WTC11 (cell line): ENCODE measurements around the gene AP1S1.

Experiments used
- CREM ChIP-seq: sonication (generic); formaldehyde crosslinking; IDR thresholded peaks from 2 replicates; pipeline ENCODE4 v1.8.1; 2022; ENCODE audit warnings: mild to moderate bottlenecking, missing genetic modification reagents, moderate library complexity
- FOXJ3 ChIP-seq: sonication (generic); formaldehyde crosslinking; IDR thresholded peaks from 2 replicates; pipeline ENCODE4 v1.9.0; 2021; ENCODE audit warnings: missing genetic modification reagents, mild to moderate bottlenecking, borderline replicate concordance
- JUN ChIP-seq: sonication (generic); formaldehyde crosslinking; IDR thresholded peaks from 2 replicates; pipeline ENCODE4 v1.8.0; 2023; ENCODE audit warnings: mild to moderate bottlenecking, missing genetic modification reagents
- NFE2L1 ChIP-seq: sonication (generic); formaldehyde crosslinking; IDR thresholded peaks from 2 replicates; pipeline ENCODE4 v1.8.1; 2023; ENCODE audit warnings: missing genetic modification reagents
- NR2C2 ChIP-seq: sonication (generic); formaldehyde crosslinking; IDR thresholded peaks from 2 replicates; pipeline ENCODE4 v1.8.0; 2022; ENCODE audit warnings: mild to moderate bottlenecking, missing genetic modification reagents
- ZNF121 ChIP-seq: sonication (generic); formaldehyde crosslinking; IDR thresholded peaks from 2 replicates; pipeline ENCODE4 v1.8.0; 2023; ENCODE audit warnings: missing genetic modification reagents
- TF ChIP-seq, protein P1 (sequence below): sonication (generic); formaldehyde crosslinking; IDR thresholded peaks from 2 replicates; pipeline ENCODE4 v1.8.1; 2023; ENCODE audit warnings: mild to moderate bottlenecking, missing genetic modification reagents, moderate library complexity
- TF ChIP-seq, protein P2 (sequence below): fragments of 200-600 bp; IDR thresholded peaks from 2 replicates; pipeline ENCODE4 v1.8.0; 2022; ENCODE audit warnings: antibody characterized with exemption
- TF ChIP-seq, protein P3 (sequence below): sonication (generic); formaldehyde crosslinking; IDR thresholded peaks from 2 replicates; pipeline ENCODE4 v1.8.1; 2022; ENCODE audit warnings: mild to moderate bottlenecking, moderate library complexity, missing genetic modification reagents

DNA sequence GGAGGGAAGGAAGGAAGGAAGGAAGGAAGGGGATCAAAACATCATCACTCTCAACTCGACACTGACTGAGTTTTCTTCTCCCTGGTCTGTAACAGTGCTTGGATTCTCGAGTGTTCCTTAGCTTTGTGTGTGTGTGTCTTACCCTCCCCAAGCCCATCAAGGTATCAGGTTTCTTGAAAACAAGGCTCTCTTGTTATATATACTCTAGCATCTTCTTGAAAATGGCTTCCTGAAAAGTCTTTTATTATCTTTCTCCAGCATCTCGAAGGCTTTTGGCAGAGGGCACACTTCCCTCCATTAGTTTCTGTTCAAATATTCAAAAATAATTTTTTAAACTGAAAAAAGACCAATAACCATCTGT lies 14.0 kb upstream of the AP1S1 start:
- TF ChIP-seq JUN (CRISPR knock-in tag), result no peak
- TF ChIP-seq, protein P1, sequence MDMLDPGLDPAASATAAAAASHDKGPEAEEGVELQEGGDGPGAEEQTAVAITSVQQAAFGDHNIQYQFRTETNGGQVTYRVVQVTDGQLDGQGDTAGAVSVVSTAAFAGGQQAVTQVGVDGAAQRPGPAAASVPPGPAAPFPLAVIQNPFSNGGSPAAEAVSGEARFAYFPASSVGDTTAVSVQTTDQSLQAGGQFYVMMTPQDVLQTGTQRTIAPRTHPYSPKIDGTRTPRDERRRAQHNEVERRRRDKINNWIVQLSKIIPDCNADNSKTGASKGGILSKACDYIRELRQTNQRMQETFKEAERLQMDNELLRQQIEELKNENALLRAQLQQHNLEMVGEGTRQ (CRISPR knock-in tag), result no peak
- TF ChIP-seq, protein P2, sequence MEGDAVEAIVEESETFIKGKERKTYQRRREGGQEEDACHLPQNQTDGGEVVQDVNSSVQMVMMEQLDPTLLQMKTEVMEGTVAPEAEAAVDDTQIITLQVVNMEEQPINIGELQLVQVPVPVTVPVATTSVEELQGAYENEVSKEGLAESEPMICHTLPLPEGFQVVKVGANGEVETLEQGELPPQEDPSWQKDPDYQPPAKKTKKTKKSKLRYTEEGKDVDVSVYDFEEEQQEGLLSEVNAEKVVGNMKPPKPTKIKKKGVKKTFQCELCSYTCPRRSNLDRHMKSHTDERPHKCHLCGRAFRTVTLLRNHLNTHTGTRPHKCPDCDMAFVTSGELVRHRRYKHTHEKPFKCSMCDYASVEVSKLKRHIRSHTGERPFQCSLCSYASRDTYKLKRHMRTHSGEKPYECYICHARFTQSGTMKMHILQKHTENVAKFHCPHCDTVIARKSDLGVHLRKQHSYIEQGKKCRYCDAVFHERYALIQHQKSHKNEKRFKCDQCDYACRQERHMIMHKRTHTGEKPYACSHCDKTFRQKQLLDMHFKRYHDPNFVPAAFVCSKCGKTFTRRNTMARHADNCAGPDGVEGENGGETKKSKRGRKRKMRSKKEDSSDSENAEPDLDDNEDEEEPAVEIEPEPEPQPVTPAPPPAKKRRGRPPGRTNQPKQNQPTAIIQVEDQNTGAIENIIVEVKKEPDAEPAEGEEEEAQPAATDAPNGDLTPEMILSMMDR, result no peak
- TF ChIP-seq ZNF121 (CRISPR knock-in tag), result no peak
- TF ChIP-seq, protein P3, sequence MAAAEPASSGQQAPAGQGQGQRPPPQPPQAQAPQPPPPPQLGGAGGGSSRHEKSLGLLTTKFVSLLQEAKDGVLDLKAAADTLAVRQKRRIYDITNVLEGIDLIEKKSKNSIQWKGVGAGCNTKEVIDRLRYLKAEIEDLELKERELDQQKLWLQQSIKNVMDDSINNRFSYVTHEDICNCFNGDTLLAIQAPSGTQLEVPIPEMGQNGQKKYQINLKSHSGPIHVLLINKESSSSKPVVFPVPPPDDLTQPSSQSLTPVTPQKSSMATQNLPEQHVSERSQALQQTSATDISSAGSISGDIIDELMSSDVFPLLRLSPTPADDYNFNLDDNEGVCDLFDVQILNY (CRISPR knock-in tag), result no peak
- no peak for TF ChIP-seq CREM
- no peak for TF ChIP-seq NR2C2 (CRISPR knock-in tag)
- TF ChIP-seq FOXJ3 (CRISPR knock-in tag), result no peak
- TF ChIP-seq NFE2L1 (CRISPR knock-in tag), result no peak
